Muscle of leg (tissue), 11 donors: Measurements from ENCODE around the gene RASGRP4. TPM values are rescaled to one million over a fixed set of nuclear protein-coding genes. Genes with fewer than 3 reads are reported as not detected.
A peak's percentile ranks its signal among the peaks of the same experiment; 100 is the strongest.
"Not testable (repeated sequence)": the region's sequence is repeated elsewhere in the genome, so short reads cannot be mapped to it uniquely, and the experiment has no call there.

Source experiments
- DNase-seq: peaks from one replicate; pipeline ENCODE4 v3.0.0; 2013
- H3K27ac ChIP-seq: one replicate; pipeline ENCODE4 v1.5.1; 2013; ENCODE audit warnings: mild to moderate bottlenecking, low read length, control low read depth
- H3K27me3 ChIP-seq: one replicate; pipeline ENCODE4 v1.6.1; 2013; ENCODE audit warnings: low read length; ENCODE audit not compliant: control insufficient read depth, insufficient read depth
- H3K36me3 ChIP-seq: one replicate; pipeline ENCODE4 v1.6.1; 2013; ENCODE audit warnings: low read length; ENCODE audit not compliant: control insufficient read depth, insufficient read depth
- H3K4me1 ChIP-seq: one replicate; pipeline ENCODE4 v1.6.1; 2013; ENCODE audit warnings: low read length; ENCODE audit not compliant: control insufficient read depth, insufficient read depth
- H3K4me3 ChIP-seq: one replicate; pipeline ENCODE4 v1.5.1; 2013; ENCODE audit warnings: low read length, control low read depth
- H3K9me3 ChIP-seq: replicated peaks from 2 replicates; pipeline ENCODE4 v1.6.1; 2013; ENCODE audit warnings: low read depth, low read length; ENCODE audit not compliant: control insufficient read depth
- WGBS: methylation state at CpG from one replicate; pipeline ENCODE4 v1.1.5; 2013; ENCODE audit warnings: missing lambda C conversion rate; ENCODE audit not compliant: insufficient coverage; 5-methylcytosine and 5-hydroxymethylcytosine counted together
- polyA plus RNA-seq, 8 donors: library from polyadenylated mRNA; unstranded; fragments of 120-200 nt; gene quantifications; one replicate each; pipeline versions ENCODE4 v1.2.1 to v1.2.3, GENCODE V29; 2013; ENCODE audit warnings: inconsistent platforms in 1 of 8, low replicate concordance in 1 of 8; ENCODE audit not compliant: insufficient read length in 8 of 8, insufficient read depth in 1 of 8
- total RNA-seq: library from RNA; stranded (reverse); fragments of 120-200 nt; gene quantifications from one replicate; pipeline ENCODE4 v1.2.4, GENCODE V29; 2013

RASGRP4 gene
- total and polyA plus RNA-seq, 9 donors: 0.98 to 2.9 (median 2.2) TPM

- Histone ChIP-seq H3K4me3 (peak within 1 kb of the TSS; percentile 98), H3K9me3 (no peaks in the 10 kb centered on the region), H3K27ac (peak within 1 kb of the TSS; percentile 98), H3K27me3 (peaks cover 4% of the 10 kb centered on the region), H3K36me3 (peaks cover 27% of the 10 kb centered on the region), H3K4me1 (peaks cover 20% of the 10 kb centered on the region)
- WGBS: under 1% methylated on average over 65 of the region's 65 CpGs
- DNase-seq: peak; percentile 100
Observed at GRCh38 chr19:38374332-38375097, 51.5 kb downstream of the RASGRP4 start, which contains the start of gene PSMD8. TSS of gene PSMD8 (plus strand) at chr19:38374571. CDS start at chr19:38374602, 31 bp downstream.

GRCh38 chr19:38373907-38374331, 52.1 kb downstream of the RASGRP4 start:
- Histone ChIP-seq H3K4me1 (peaks cover 20% of the 10 kb centered on the region), H3K9me3 (no peaks in the 10 kb centered on the region), H3K27me3 (peaks cover 4% of the 10 kb centered on the region), H3K27ac (peak overlapping the region; percentile 98), H3K4me3 (peak overlapping the region; percentile 98), H3K36me3 (peaks cover 21% of the 10 kb centered on the region)
- no peak for DNase-seq
- WGBS: 66% methylated on average over 4 of the region's 6 CpGs

GRCh38 chr19:38371081-38371480, 54.9 kb downstream of the RASGRP4 start:
- no peaks in the 10 kb centered on the region for H3K9me3 ChIP-seq
- H3K36me3 ChIP-seq: peaks cover 3% of the 10 kb centered on the region
- H3K4me3 ChIP-seq: no peak overlapping the region
- DNase-seq: no peak
- H3K4me1 ChIP-seq: peaks cover 10% of the 10 kb centered on the region
- H3K27ac ChIP-seq: no peak overlapping the region
- WGBS: 100% methylated on average over 1 of the region's 6 CpGs
- peaks cover 14% of the 10 kb centered on the region for H3K27me3 ChIP-seq

GRCh38 chr19:38370299-38370698, 55.7 kb downstream of the RASGRP4 start:
- Histone ChIP-seq H3K9me3 (no peaks in the 10 kb centered on the region), H3K27me3 (peaks cover 18% of the 10 kb centered on the region), H3K27ac (no peak overlapping the region), H3K4me3 (no peak overlapping the region), H3K36me3 (no peaks in the 10 kb centered on the region), H3K4me1 (peaks cover 2% of the 10 kb centered on the region)
- 66% methylated on average over 11 of the region's 12 CpGs for WGBS
- no peak for DNase-seq

GRCh38 chr19:38369584-38369983, 56.4 kb downstream of the RASGRP4 start:
- H3K4me3 ChIP-seq: no peak overlapping the region
- H3K36me3 ChIP-seq: no peaks in the 10 kb centered on the region
- no peak overlapping the region for H3K27ac ChIP-seq
- 75% methylated on average over 1 of the region's 2 CpGs for WGBS
- H3K9me3 ChIP-seq: no peaks in the 10 kb centered on the region
- peaks cover 18% of the 10 kb centered on the region for H3K27me3 ChIP-seq
- no peaks in the 10 kb centered on the region for H3K4me1 ChIP-seq
- DNase-seq: no peak

- Histone ChIP-seq H3K9me3 (no peaks in the 10 kb centered on the region), H3K27ac (no peak overlapping the region), H3K4me3 (no peak overlapping the region), H3K27me3 (peaks cover 27% of the 10 kb centered on the region), H3K4me1 (peaks cover 10% of the 10 kb centered on the region), H3K36me3 (no peaks in the 10 kb centered on the region)
- DNase-seq: no peak
- WGBS: 71% methylated on average over 12 of the region's 12 CpGs
Observed at GRCh38 chr19:38367041-38367440, 59.0 kb downstream of the RASGRP4 start.

GRCh38 chr19:38362946-38363688, 62.9 kb downstream of the RASGRP4 start:
- not testable (repeated sequence) for DNase-seq, H3K4me3 ChIP-seq, H3K27ac ChIP-seq, H3K9me3 ChIP-seq, H3K36me3 ChIP-seq
- Histone ChIP-seq H3K4me1 (peaks cover 17% of the 10 kb centered on the region), H3K27me3 (peaks cover 60% of the 10 kb centered on the region)
- WGBS: 77% methylated on average over 7 of the region's 16 CpGs

- Histone ChIP-seq H3K36me3 (no peaks in the 10 kb centered on the region), H3K27ac (peak overlapping the region; percentile 42), H3K9me3 (no peaks in the 10 kb centered on the region), H3K4me3 (peak overlapping the region; percentile 48), H3K27me3 (peaks cover 60% of the 10 kb centered on the region), H3K4me1 (peaks cover 17% of the 10 kb centered on the region)
- 2% methylated on average over 58 of the region's 68 CpGs for WGBS
- DNase-seq: peak; percentile 59
Observed at GRCh38 chr19:38362076-38362945, 63.7 kb downstream of the RASGRP4 start.

- WGBS: under 1% methylated on average over 34 of the region's 37 CpGs
- Histone ChIP-seq H3K36me3 (no peaks in the 10 kb centered on the region), H3K27me3 (peaks cover 61% of the 10 kb centered on the region), H3K9me3 (no peaks in the 10 kb centered on the region), H3K4me3 (peak overlapping the region; percentile 48), H3K4me1 (peaks cover 17% of the 10 kb centered on the region), H3K27ac (no peak overlapping the region)
- peak; percentile 81 for DNase-seq
Observed at GRCh38 chr19:38361633-38362075, 64.4 kb downstream of the RASGRP4 start.
